ENCODE measurements around the gene TNNC1. TPM values are rescaled to one million over a fixed set of nuclear protein-coding genes. Genes with fewer than 3 reads are reported as not detected.

The TNNC1 gene
- polyA plus RNA-seq, 3 donors, result not detected

DNA sequence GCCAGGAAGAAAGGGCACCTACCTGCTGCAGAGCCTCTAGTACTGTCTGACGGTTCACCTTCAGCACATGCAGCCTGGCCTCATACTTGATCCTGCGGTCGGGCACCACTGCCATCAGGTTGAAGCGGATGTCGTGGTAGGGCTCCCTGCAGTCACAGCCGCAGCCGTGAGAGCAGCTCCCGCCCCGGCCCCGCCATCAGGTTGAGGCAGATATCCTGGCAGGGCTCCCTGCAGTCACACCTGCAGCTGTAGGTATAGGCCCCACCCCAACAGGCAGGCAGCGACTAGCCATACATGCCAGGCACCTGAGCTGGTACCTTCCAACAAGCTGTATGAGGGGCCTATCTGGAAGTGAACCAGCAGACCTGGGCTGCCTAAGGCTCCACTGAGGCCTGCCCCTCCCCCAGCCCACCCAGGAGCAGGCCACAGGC lies 47.6 kb downstream of the TNNC1 start:
- Mint-ChIP-seq H3K4me3 (no peak overlapping the region), H3K9me3 (no peaks in the 10 kb centered on the region), H3K27me3 (ENCODE audit: low read depth in 3 of 3) (no peaks in the 10 kb centered on the region), H3K36me3 (peaks cover 71% of the 10 kb centered on the region in 2 donors), H3K4me1 (peaks cover 20% of the 10 kb centered on the region), H3K27ac (no peak overlapping the region)
- no peak for DNase-seq
- no peaks in the 10 kb centered on the region for H3K27me3 ChIP-seq (ENCODE audit: control insufficient read depth in 2 of 2, insufficient read depth in 2 of 2, low read length in 2 of 2)
- no peaks in the 10 kb centered on the region for H3K9me3 ChIP-seq (replicated peaks in 1 of 2; ENCODE audit: control insufficient read depth in 1 of 2, insufficient read depth in 1 of 2, low read length in 2 of 2)
- no peak overlapping the region for H3K4me2 ChIP-seq (replicated peaks; ENCODE audit: extremely low read depth, low read length, poor library complexity, severe bottlenecking)
- TF ChIP-seq, protein P1, sequence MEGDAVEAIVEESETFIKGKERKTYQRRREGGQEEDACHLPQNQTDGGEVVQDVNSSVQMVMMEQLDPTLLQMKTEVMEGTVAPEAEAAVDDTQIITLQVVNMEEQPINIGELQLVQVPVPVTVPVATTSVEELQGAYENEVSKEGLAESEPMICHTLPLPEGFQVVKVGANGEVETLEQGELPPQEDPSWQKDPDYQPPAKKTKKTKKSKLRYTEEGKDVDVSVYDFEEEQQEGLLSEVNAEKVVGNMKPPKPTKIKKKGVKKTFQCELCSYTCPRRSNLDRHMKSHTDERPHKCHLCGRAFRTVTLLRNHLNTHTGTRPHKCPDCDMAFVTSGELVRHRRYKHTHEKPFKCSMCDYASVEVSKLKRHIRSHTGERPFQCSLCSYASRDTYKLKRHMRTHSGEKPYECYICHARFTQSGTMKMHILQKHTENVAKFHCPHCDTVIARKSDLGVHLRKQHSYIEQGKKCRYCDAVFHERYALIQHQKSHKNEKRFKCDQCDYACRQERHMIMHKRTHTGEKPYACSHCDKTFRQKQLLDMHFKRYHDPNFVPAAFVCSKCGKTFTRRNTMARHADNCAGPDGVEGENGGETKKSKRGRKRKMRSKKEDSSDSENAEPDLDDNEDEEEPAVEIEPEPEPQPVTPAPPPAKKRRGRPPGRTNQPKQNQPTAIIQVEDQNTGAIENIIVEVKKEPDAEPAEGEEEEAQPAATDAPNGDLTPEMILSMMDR (IDR thresholded peaks at IDR 0.05), result no peak
- WGBS (ENCODE audit: insufficient coverage), result 98% methylated on average over 11 of the region's 11 CpGs
- peaks cover 33% of the 10 kb centered on the region for H3K79me2 ChIP-seq (ENCODE audit: insufficient read depth, low read length)
- intact Hi-C loops (cut with micrococcal nuclease), result loop anchor here in 1 of 2 donors (10.0 kb wide), 1 partner anchor 121 kb away; the partner anchor contains the start of gene GLYCTK
- H3K27ac ChIP-seq (ENCODE audit: low read depth in 1 of 2, low read length in 2 of 2), result no peak overlapping the region
- H3K9ac ChIP-seq (ENCODE audit: insufficient read depth, low read length, poor library complexity, severe bottlenecking), result no peak overlapping the region
- peaks cover 9% of the 10 kb centered on the region for H4K20me1 ChIP-seq (ENCODE audit: insufficient read depth, low read length)
- H3K36me3 ChIP-seq (replicated peaks in 1 of 2; ENCODE audit: control insufficient read depth in 1 of 2, insufficient read depth in 2 of 2, low read length in 2 of 2), result peaks cover 68 to 70% of the 10 kb centered on the region in 2 donors
- H3K4me1 ChIP-seq (ENCODE audit: control insufficient read depth in 1 of 2, insufficient read depth in 2 of 2, low read length in 2 of 2), result peaks cover 15 to 18% of the 10 kb centered on the region in 2 donors
- H2AFZ ChIP-seq (ENCODE audit: insufficient read depth, low read depth, low read length, poor library complexity, severe bottlenecking), result no peak overlapping the region
- H3K4me3 ChIP-seq (replicated peaks in 1 of 3; ENCODE audit: low read depth in 2 of 3, low read length in 3 of 3), result no peak overlapping the region

GRCh38 chr3:52405601-52406110 lies 48.2 kb downstream of the TNNC1 start:
- peaks cover 76 to 77% of the 10 kb centered on the region in 2 donors for H3K36me3 Mint-ChIP-seq
- H3K27me3 Mint-ChIP-seq (ENCODE audit: low read depth in 3 of 3), result no peaks in the 10 kb centered on the region
- Histone ChIP-seq H3K4me1 (ENCODE audit: control insufficient read depth in 1 of 2, insufficient read depth in 2 of 2, low read length in 2 of 2) (peaks cover 11 to 15% of the 10 kb centered on the region in 2 donors), H2AFZ (ENCODE audit: insufficient read depth, low read depth, low read length, poor library complexity, severe bottlenecking) (no peak overlapping the region), H3K79me2 (ENCODE audit: insufficient read depth, low read length) (peaks cover 27% of the 10 kb centered on the region), H3K36me3 (replicated peaks in 1 of 2; ENCODE audit: control insufficient read depth in 1 of 2, insufficient read depth in 2 of 2, low read length in 2 of 2) (peaks cover 74 to 76% of the 10 kb centered on the region in 2 donors), H3K4me3 (replicated peaks in 1 of 3; ENCODE audit: low read depth in 2 of 3, low read length in 3 of 3) (no peak overlapping the region), H3K27me3 (ENCODE audit: control insufficient read depth in 2 of 2, insufficient read depth in 2 of 2, low read length in 2 of 2) (no peaks in the 10 kb centered on the region), H4K20me1 (ENCODE audit: insufficient read depth, low read length) (peaks cover 9% of the 10 kb centered on the region), H3K27ac (ENCODE audit: low read depth in 1 of 2, low read length in 2 of 2) (no peak overlapping the region), H3K4me2 (replicated peaks; ENCODE audit: extremely low read depth, low read length, poor library complexity, severe bottlenecking) (no peak overlapping the region), H3K9ac (ENCODE audit: insufficient read depth, low read length, poor library complexity, severe bottlenecking) (no peak overlapping the region), H3K9me3 (replicated peaks in 1 of 2; ENCODE audit: control insufficient read depth in 1 of 2, insufficient read depth in 1 of 2, low read length in 2 of 2) (no peaks in the 10 kb centered on the region)
- H3K4me3 Mint-ChIP-seq, result no peak overlapping the region
- H3K4me1 Mint-ChIP-seq, result peaks cover 14% of the 10 kb centered on the region
- WGBS (ENCODE audit: insufficient coverage), result 93% methylated on average over 3 of the region's 4 CpGs
- TF ChIP-seq, protein P1 (IDR thresholded peaks at IDR 0.05), result no peak
- intact Hi-C loops (cut with micrococcal nuclease), result loop anchor here in 1 of 2 donors (10.0 kb wide), 1 partner anchor 121 kb away; the partner anchor contains the start of gene GLYCTK
- H3K9me3 Mint-ChIP-seq, result no peaks in the 10 kb centered on the region
- H3K27ac Mint-ChIP-seq, result no peak overlapping the region
- DNase-seq, result no peak
